AG04449 (cell line): ENCODE data around the gene PYROXD2.

ENCODE experiments used
- CTCF ChIA-PET: fragments of 350-600 bp; formaldehyde crosslinking; extraction: SDS; loops from one replicate; lab custom pipeline; 2021; ENCODE audit warnings: antibody characterized with exemption; lab: Yijun Ruan, JAX
- POLR2A ChIA-PET: fragments of 400-600, 350-600 bp; formaldehyde crosslinking; extraction: SDS; loops from one replicate; lab custom pipeline; 2020; ENCODE audit warnings: antibody characterized with exemption, inconsistent platforms; lab: Yijun Ruan, JAX
- DNase-seq: peaks from one replicate; pipeline ENCODE4 v3.0.0-alpha.2; 2010; ENCODE audit warnings: low read depth, low spot score
- H3K4me3 ChIP-seq: 2 replicates; pipeline ENCODE4 v1.5.1; 2011; ENCODE audit warnings: low read depth, mild to moderate bottlenecking, control low read depth, low read length
- TF ChIP-seq, protein P1 (sequence below): IDR thresholded peaks from one replicate; pipeline ENCODE4 v1.5.1; 2011; ENCODE audit warnings: mild to moderate bottlenecking, moderate library complexity, low read length, control low read depth, inconsistent platforms; ENCODE audit not compliant: insufficient read depth; ENCODE audit errors: missing control alignments

Gene PYROXD2

DNA sequence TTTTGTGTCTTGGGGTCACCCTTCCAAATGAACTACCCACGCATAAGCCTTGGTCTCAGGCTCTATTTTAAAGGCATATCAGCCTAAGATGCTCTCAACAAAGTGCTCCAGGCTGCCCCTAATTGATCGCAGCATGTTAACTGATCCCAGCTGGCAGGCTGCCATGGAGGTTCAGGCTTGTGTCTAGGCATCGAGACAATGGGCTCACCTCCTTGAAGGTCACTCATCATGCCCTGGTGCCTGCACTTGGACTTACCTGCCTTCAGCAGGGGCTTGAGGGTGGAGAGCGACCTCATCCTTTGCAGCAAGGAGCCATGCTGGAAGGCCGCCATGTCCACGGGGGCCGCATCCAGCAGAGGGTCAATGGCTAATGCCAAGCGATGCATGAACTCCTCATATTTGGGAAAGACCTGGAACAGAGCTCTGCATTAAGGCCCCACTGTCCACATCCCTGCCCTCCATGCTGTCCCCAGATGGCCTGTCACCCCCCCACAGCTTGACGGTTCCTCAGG is 17.8 kb downstream of the PYROXD2 start:
- H3K4me3 ChIP-seq, result no peak overlapping the region
- DNase-seq, result no peak
- ChIA-PET CTCF (interaction anchor here (0.8 to 7.7 kb wide), 3 partner anchors 88 to 154 kb away, joined by 3 to 81 read pairs (median 77); no protein-coding TSS in a partner anchor), POLR2A (no interaction called here)
- TF ChIP-seq, protein P1, sequence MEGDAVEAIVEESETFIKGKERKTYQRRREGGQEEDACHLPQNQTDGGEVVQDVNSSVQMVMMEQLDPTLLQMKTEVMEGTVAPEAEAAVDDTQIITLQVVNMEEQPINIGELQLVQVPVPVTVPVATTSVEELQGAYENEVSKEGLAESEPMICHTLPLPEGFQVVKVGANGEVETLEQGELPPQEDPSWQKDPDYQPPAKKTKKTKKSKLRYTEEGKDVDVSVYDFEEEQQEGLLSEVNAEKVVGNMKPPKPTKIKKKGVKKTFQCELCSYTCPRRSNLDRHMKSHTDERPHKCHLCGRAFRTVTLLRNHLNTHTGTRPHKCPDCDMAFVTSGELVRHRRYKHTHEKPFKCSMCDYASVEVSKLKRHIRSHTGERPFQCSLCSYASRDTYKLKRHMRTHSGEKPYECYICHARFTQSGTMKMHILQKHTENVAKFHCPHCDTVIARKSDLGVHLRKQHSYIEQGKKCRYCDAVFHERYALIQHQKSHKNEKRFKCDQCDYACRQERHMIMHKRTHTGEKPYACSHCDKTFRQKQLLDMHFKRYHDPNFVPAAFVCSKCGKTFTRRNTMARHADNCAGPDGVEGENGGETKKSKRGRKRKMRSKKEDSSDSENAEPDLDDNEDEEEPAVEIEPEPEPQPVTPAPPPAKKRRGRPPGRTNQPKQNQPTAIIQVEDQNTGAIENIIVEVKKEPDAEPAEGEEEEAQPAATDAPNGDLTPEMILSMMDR, result no peak

DNA sequence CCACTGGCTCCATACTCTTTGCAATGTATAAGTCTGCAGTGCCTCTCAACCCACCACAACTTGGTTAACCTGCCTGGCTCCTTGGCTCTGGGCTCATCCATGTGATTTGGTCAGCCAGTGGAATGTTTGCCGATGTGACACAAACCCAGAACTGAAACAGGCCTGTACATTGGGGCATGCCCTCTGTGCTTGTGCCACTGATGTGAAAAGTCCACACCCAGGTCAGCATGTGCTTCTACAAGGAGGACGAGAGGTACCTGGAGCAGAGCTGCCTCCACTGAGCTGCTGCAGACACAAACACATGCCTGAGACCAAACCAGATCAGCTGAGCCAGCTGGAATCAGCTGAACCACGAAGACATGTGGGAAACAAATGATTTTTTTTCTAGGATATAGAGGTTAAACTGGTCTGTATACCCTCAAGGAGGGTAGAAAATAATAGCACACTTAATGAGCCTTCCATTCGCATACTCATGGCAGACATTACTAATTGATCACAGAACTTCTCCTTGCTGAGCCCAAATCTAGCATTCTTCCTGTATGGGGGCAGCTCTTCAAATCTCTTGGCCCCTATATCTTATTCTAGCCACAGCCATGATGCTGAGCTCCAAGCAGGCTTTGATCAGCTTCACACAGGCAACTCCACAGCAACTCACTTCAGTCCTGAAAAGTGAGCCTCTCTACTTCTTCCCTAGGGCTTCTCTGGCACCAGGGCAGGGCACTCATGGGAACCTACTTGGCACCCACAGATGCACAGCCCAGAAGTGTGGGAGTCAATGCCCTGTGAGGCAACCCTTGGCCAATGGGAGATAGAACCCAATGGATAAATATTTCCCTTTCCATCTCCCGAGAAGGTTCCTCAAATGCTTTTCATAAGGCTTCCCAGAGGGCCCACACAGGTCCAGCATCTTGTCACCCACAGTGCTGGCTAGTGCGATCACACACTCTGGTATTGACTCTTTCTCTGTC is 18.6 kb downstream of the PYROXD2 start:
- no peak overlapping the region for H3K4me3 ChIP-seq
- ChIA-PET POLR2A (interaction anchor here (0.8 kb wide), 1 partner anchor 19 kb away, joined by 3 read pairs; the partner anchor contains the start of gene PYROXD2), CTCF (interaction anchor here (0.7 to 7.7 kb wide), 15 partner anchors 8 to 227 kb away, joined by 3 to 81 read pairs (median 9); partner anchors contain the start of gene LOXL4)
- TF ChIP-seq, protein P1, result no peak
- DNase-seq, result no peak

DNA sequence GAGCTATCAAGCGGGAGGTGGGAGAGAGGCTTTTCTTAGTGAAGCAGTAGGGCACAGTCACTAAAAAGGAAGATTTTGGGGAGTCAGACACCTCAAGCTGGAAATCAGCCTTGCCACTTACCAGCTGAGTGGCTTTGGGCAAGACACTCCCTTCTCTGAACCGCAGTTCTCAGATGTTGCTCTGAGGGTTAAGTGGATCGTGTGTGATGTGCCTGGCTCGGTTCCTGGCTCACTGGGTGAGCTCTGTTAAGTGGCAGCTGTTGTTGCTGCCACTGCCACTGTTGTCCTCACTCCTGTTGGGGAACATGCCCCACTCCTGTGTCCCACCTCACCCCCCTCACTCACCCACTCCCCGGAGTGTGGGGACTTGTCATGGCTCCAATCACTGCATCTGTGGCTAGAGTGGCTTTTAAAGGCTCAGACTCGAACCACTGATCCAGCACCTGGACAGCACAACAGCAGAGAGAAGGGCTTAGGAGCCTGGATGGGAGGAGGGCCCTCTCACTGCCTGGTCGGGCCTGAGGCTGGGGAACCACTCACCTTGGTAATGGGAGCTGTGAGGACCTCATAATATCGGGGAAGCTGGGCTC is 20.0 kb downstream of the PYROXD2 start:
- TF ChIP-seq, protein P1, result no peak
- ChIA-PET POLR2A (interaction anchor here (0.7 to 1.6 kb wide), 12 partner anchors 13 to 226 kb away, joined by 3 to 10 read pairs (median 4); partner anchors contain the start of gene PYROXD2), CTCF (interaction anchor here (0.6 to 7.7 kb wide), 50 partner anchors 9 to 480 kb away, joined by 3 to 81 read pairs (median 5); partner anchors contain the start of genes LOXL4, PYROXD2 and R3HCC1L)
- DNase-seq, result no peak
- H3K4me3 ChIP-seq, result no peak overlapping the region

DNA sequence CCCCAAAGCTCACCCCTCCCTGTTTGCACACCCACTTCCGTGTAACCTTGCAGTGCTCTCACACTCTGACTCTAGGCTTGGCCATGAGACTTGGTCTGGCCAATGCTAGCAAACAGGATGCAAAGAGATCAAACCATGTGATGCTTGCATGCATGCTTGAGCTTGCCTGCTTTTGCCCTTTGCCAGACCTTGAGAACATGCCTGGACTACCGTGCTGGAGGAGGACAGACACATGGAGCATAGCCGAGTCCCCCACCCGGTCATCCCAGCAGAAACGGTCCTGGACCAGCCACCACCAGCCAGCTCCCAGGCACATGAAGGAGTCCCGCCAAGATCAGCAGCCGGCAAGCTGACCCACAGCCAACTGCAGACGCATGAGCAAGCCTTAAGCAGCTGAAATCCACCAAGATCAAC is 23.4 kb downstream of the PYROXD2 start:
- DNase-seq, result no peak
- ChIA-PET POLR2A (no interaction called here), CTCF (interaction anchor here (1.0 to 7.7 kb wide), 6 partner anchors 9 to 221 kb away, joined by 3 to 77 read pairs (median 3); partner anchors contain the start of gene LOXL4)
- TF ChIP-seq, protein P1, result no peak
- no peak overlapping the region for H3K4me3 ChIP-seq

DNA sequence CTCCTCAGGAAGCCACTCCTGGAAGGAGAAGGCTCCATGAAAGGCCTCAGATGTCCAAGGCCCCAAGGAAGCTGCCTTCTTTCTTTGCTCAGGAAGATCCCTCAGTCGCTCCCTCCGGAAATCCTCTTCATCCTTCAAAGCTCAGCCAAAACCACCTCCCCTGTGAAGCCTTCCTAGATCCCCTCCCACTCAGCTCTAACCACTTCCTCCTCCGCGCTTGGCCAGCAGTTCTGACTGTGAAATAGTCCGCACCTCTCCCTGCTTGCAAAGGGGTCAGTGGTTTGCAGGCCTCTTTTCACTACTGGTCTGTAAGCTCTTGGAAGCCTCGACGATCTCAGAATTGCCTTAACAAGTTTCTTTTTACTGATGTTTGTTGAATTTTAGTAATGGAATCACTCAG is 23.9 kb downstream of the PYROXD2 start:
- DNase-seq, result no peak
- no peak overlapping the region for H3K4me3 ChIP-seq
- CTCF ChIA-PET, result interaction anchor here (1.0 to 7.7 kb wide), 5 partner anchors 9 to 145 kb away, joined by 3 to 77 read pairs (median 3); partner anchors contain the start of gene LOXL4
- POLR2A ChIA-PET, result no interaction called here
- TF ChIP-seq, protein P1, result no peak
